ENCODE data around the gene HRH1. TPM values are rescaled to one million over a fixed set of nuclear protein-coding genes. Genes with fewer than 3 reads are reported as not detected.

The HRH1 gene
- total RNA-seq, 4 donors from 2014 or later: 3.7 to 15.9 (median 5.9) TPM

- Histone ChIP-seq H3K9me3 (peaks cover 0 to 10% (median 6%) of the 10 kb centered on the region in 4 donors), H3K4me3 (no peak overlapping the region), H3K27ac (replicated peaks in 1 of 4) (no peak overlapping the region), H3K4me1 (peaks cover 0 to 7% (median 0%) of the 10 kb centered on the region in 4 donors), H3K27me3 (no peaks in the 10 kb centered on the region), H3K36me3 (no peaks in the 10 kb centered on the region)
- no peak for TF ChIP-seq POLR2AphosphoS5 (IDR thresholded peaks at IDR 0.05)
- no peak for TF ChIP-seq CTCF (IDR thresholded peaks at IDR 0.05)
- TF ChIP-seq POLR2A (IDR thresholded peaks at IDR 0.05; ENCODE audit: low read depth): no peak
- no peak for TF ChIP-seq EP300 (IDR thresholded peaks at IDR 0.05)
- intact Hi-C loops (cut with DNase I): no loop called here
- WGBS: 53% methylated on average over 3 of the region's 8 CpGs
- DNase-seq (ENCODE audit: extremely low spot score): peak; percentile 42
Measured at GRCh38 chr3:11118181-11118682, 36.1 kb upstream of the HRH1 start.

- Histone ChIP-seq H3K9me3 (peaks cover 0 to 22% (median 6%) of the 10 kb centered on the region in 4 donors), H3K27me3 (no peaks in the 10 kb centered on the region), H3K4me1 (peaks cover 0 to 7% (median 0%) of the 10 kb centered on the region in 4 donors), H3K27ac (replicated peaks in 1 of 4) (no peak overlapping the region), H3K4me3 (no peak overlapping the region), H3K36me3 (no peaks in the 10 kb centered on the region)
- intact Hi-C loops (cut with DNase I): no loop called here
- no peak for TF ChIP-seq CTCF (IDR thresholded peaks at IDR 0.05)
- no peak for TF ChIP-seq EP300 (IDR thresholded peaks at IDR 0.05)
- TF ChIP-seq POLR2A (IDR thresholded peaks at IDR 0.05; ENCODE audit: low read depth): no peak
- TF ChIP-seq POLR2AphosphoS5 (IDR thresholded peaks at IDR 0.05): no peak
- peak; percentile 77 for DNase-seq (ENCODE audit: extremely low spot score)
- WGBS: 83% methylated on average over 10 of the region's 10 CpGs
Measured at GRCh38 chr3:11120091-11120805, 34.0 kb upstream of the HRH1 start.

DNA sequence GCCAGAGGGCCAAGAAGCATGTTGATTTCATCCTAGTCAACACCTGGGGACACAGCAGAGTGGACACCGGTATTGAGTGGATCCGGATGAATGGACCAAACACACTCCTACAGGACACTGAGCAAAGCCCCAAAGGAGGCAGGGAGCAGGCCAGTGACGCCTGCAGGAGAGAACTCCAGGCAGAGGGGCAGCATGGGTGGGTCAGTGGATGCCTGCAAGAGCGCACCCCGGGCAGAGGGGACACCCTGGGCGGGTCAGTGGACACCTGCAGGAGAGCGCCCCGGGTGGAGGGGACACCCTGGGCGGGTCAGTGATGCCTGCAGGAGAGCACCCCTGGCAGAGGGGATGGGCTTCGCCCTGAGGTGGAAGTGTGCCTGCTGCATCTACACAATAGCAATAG is 27.6 kb upstream of the HRH1 start:
- no peaks in the 10 kb centered on the region for H3K27me3 ChIP-seq
- peak; percentile 83 for DNase-seq (ENCODE audit: extremely low spot score)
- intact Hi-C loops (cut with DNase I): no loop called here
- TF ChIP-seq EP300 (IDR thresholded peaks at IDR 0.05) (no peak), POLR2AphosphoS5 (IDR thresholded peaks at IDR 0.05) (no peak), POLR2A (IDR thresholded peaks at IDR 0.05; ENCODE audit: low read depth) (no peak), CTCF (IDR thresholded peaks at IDR 0.05) (no peak)
- H3K9me3 ChIP-seq: peaks cover 0 to 22% (median 6%) of the 10 kb centered on the region in 4 donors
- H3K36me3 ChIP-seq: no peaks in the 10 kb centered on the region
- 84% methylated on average over 9 of the region's 10 CpGs for WGBS
- H3K4me3 ChIP-seq: no peak overlapping the region
- H3K27ac ChIP-seq (replicated peaks in 1 of 4): no peak overlapping the region
- no peaks in the 10 kb centered on the region for H3K4me1 ChIP-seq

DNA sequence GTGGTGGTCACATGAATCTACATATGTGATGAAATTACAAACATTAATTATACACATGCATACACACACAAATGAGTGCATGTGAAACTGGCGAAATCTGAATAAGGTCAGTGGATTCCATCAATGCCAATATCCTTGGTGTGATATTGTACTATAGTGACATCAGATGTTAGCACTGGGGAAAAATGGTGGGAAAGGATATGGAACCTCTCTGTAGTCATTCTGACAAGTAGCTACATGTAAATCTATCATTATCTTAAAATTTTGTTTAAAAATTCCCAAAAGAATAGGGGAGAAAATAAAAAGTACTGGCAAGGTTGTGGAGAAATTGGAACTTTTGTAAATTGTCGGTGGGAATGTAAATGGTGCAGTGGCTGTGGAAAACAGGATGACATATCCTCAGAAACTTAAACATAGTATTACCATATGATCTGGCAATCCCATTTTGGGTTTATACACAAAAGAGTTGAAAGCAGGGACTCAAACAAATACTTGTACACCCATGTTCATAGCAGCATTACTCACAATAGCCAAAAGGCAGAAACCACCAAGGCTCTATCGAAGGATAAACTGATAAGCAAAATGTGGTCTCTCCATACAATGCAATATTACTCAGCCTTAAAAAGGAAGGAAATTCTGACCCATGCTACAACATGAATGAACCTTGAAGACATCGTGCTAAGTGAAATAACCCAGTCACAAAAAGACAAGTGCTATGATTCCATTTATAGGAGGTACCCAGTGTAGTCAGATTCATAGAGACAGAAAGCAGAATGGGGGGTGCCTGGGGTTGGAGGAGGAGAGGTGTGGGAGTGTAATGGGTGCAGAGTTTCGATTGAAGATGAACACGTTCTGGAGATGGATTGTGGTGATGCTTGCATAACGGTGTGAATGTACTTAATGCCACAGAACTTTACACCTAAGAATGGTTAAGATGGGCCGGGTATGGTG is 25.3 kb upstream of the HRH1 start:
- peaks cover 0 to 5% (median 0%) of the 10 kb centered on the region in 4 donors for H3K9me3 ChIP-seq
- no peak overlapping the region for H3K27ac ChIP-seq (replicated peaks in 1 of 4)
- no peaks in the 10 kb centered on the region for H3K4me1 ChIP-seq
- no peak for TF ChIP-seq CTCF (IDR thresholded peaks at IDR 0.05)
- TF ChIP-seq EP300 (IDR thresholded peaks at IDR 0.05): no peak
- no peak for TF ChIP-seq POLR2A (IDR thresholded peaks at IDR 0.05; ENCODE audit: low read depth)
- no peak for TF ChIP-seq POLR2AphosphoS5 (IDR thresholded peaks at IDR 0.05)
- H3K4me3 ChIP-seq: no peak overlapping the region
- WGBS: 95% methylated on average over 8 of the region's 8 CpGs
- no peaks in the 10 kb centered on the region for H3K36me3 ChIP-seq
- DNase-seq (ENCODE audit: extremely low spot score): peak; percentile 81
- H3K27me3 ChIP-seq: no peaks in the 10 kb centered on the region
- intact Hi-C loops (cut with DNase I): no loop called here

All from esophagus muscularis mucosa (tissue), 4 donors.